Measurements from ENCODE around the gene RBFOX1.
A peak's percentile ranks its signal among the peaks of the same experiment; 100 is the strongest.

The RBFOX1 gene

GRCh38 chr16:7376227-7376626, 43.6 kb downstream of the RBFOX1 start:
- DNase-seq = no peak

- DNase-seq = no peak
These were observed 44.6 kb downstream of the RBFOX1 start for GRCh38 chr16:7377231-7377630.

- DNase-seq = no peak
These were observed 45.5 kb downstream of the RBFOX1 start for GRCh38 chr16:7378024-7378695.

GRCh38 chr16:7380441-7380840, 47.8 kb downstream of the RBFOX1 start:
- no peak for DNase-seq

- no peak for DNase-seq
These were observed 48.3 kb downstream of the RBFOX1 start for GRCh38 chr16:7380911-7381310.

GRCh38 chr16:7381671-7382070, 49.0 kb downstream of the RBFOX1 start:
- no peak for DNase-seq

- no peak for DNase-seq
These were observed 49.9 kb downstream of the RBFOX1 start for GRCh38 chr16:7382521-7382920.

GRCh38 chr16:7390974-7391373, 58.3 kb downstream of the RBFOX1 start:
- DNase-seq = no peak

- DNase-seq = no peak
These were observed 59.0 kb downstream of the RBFOX1 start for GRCh38 chr16:7391694-7392093.

- no peak for DNase-seq
These were observed 59.6 kb downstream of the RBFOX1 start for GRCh38 chr16:7392206-7392605.

- no peak for DNase-seq
These were observed 61.0 kb downstream of the RBFOX1 start for GRCh38 chr16:7393680-7394079.

GRCh38 chr16:7394720-7395336, 62.2 kb downstream of the RBFOX1 start:
- DNase-seq = no peak

GRCh38 chr16:7397901-7398300, 65.3 kb downstream of the RBFOX1 start:
- no peak for DNase-seq

- no peak for DNase-seq
These were observed 65.9 kb downstream of the RBFOX1 start for GRCh38 chr16:7398536-7398935.

GRCh38 chr16:7399296-7399695, 66.7 kb downstream of the RBFOX1 start:
- DNase-seq = no peak

GRCh38 chr16:7400117-7400890, 67.7 kb downstream of the RBFOX1 start:
- DNase-seq = no peak

- DNase-seq = no peak
These were observed 71.6 kb downstream of the RBFOX1 start for GRCh38 chr16:7404217-7404616.

- peak; percentile 27 for DNase-seq
These were observed 72.5 kb downstream of the RBFOX1 start for GRCh38 chr16:7405166-7405565.

GRCh38 chr16:7408700-7409365, 76.2 kb downstream of the RBFOX1 start:
- DNase-seq = no peak

- no peak for DNase-seq
These were observed 86.8 kb downstream of the RBFOX1 start for GRCh38 chr16:7419441-7419840.

GRCh38 chr16:7420079-7420478, 87.4 kb downstream of the RBFOX1 start:
- no peak for DNase-seq

GRCh38 chr16:7420843-7421242, 88.2 kb downstream of the RBFOX1 start:
- no peak for DNase-seq

GRCh38 chr16:7421578-7421977, 88.9 kb downstream of the RBFOX1 start:
- DNase-seq = no peak
